22Rv1 (cell line): ENCODE results near the gene LARP4B.

ENCODE experiments used
- ZFX ChIP-seq: fragments of 450-650 bp; IDR thresholded peaks from 2 replicates; pipeline ENCODE4 v1.6.1; 2017; ENCODE audit warnings: antibody characterized with exemption, borderline replicate concordance
- TF ChIP-seq, protein P1 (sequence below): fragments of 450-650 bp; IDR thresholded peaks from 2 replicates; pipeline ENCODE4 v1.5.1; 2017; ENCODE audit warnings: mild to moderate bottlenecking

GRCh38 chr10:917999-918398 is 13.5 kb downstream of the LARP4B start:
- TF ChIP-seq, protein P1, sequence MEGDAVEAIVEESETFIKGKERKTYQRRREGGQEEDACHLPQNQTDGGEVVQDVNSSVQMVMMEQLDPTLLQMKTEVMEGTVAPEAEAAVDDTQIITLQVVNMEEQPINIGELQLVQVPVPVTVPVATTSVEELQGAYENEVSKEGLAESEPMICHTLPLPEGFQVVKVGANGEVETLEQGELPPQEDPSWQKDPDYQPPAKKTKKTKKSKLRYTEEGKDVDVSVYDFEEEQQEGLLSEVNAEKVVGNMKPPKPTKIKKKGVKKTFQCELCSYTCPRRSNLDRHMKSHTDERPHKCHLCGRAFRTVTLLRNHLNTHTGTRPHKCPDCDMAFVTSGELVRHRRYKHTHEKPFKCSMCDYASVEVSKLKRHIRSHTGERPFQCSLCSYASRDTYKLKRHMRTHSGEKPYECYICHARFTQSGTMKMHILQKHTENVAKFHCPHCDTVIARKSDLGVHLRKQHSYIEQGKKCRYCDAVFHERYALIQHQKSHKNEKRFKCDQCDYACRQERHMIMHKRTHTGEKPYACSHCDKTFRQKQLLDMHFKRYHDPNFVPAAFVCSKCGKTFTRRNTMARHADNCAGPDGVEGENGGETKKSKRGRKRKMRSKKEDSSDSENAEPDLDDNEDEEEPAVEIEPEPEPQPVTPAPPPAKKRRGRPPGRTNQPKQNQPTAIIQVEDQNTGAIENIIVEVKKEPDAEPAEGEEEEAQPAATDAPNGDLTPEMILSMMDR: no peak
- no peak for TF ChIP-seq ZFX
